ENCODE results near the gene KANSL1L.

DNA sequence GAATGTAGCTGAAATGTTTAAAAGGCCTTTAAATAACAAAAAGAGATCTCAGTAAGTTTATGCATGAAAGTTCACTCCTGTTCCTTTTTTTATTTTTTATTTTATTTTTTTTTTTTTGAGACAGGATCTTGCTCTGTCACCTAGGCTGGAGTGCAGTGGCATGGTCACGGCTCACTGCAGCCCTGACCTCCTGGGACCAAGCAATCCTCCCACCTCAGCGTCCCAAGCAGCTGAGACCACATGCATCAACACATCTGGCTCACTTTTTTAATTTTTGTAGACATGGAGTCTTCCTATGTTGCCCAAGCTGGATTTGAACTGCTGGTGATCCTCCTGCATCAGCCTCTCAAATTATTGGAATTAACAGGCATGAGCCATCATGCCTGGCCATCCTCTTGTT, 84.3 kb downstream of the KANSL1L start:
- no peak for TF ChIP-seq EZH2 (IDR thresholded peaks at IDR 0.05; ENCODE audit: insufficient read depth, poor library complexity, severe bottlenecking)
- TF ChIP-seq EZH2phosphoT487 (IDR thresholded peaks at IDR 0.05; ENCODE audit: insufficient read depth, low read depth), result no peak

Measured in GM23248 (cell line).